GM21390 (cell line): ENCODE results near the gene NOX5.

Experiments
- ATAC-seq: cut with Tn5 transposase; IDR thresholded peaks from one replicate; pipeline ENCODE4 v1.9.1; 2021; ENCODE audit not compliant: unreplicated experiment

The NOX5 gene

GRCh38 chr15:69096196-69096595 is 81.7 kb downstream of the NOX5 start:
- no peak for ATAC-seq

- no peak for ATAC-seq
These were observed 82.1 kb downstream of the NOX5 start for GRCh38 chr15:69096626-69097025.

GRCh38 chr15:69098771-69099170 is 84.3 kb downstream of the NOX5 start:
- ATAC-seq: no peak

DNA sequence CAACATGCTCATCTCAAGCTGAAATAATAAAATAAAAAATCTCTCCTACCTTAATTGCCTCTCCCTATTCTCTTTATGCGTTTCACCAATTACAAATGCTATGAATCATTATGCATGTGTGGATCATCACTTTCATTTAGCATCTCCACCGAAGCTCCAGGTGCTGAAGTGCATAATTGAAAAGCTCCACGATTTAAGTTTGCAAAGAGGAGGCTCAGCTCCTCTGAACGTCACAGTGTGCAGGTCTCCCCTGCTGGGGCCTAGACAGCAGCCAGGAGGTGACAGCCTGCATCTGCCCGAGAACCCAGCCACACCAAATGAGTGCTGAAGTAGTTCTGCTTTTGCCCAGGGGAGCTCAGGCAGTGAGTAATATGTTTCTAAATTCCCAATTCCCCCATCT is 85.4 kb downstream of the NOX5 start:
- ATAC-seq: no peak

DNA sequence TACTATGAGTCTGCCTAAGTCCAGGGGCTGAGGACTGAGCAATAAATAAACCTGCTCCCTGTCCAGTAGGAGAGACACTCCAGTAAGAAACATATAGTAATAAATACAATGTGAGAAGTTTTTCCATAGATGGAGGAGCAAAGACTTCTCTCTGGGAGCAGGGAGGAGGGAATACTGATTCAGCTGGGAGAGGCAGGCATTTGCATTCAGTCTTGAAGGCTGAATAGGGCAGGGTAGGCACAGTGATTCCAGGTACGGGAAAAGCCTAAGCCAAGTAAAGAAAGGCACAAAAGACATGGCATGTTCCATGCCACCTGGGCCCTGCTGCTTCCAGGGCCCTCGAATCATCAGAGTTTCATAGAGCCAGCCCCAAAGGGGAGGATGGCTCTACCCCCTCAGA is 86.3 kb downstream of the NOX5 start:
- no peak for ATAC-seq

DNA sequence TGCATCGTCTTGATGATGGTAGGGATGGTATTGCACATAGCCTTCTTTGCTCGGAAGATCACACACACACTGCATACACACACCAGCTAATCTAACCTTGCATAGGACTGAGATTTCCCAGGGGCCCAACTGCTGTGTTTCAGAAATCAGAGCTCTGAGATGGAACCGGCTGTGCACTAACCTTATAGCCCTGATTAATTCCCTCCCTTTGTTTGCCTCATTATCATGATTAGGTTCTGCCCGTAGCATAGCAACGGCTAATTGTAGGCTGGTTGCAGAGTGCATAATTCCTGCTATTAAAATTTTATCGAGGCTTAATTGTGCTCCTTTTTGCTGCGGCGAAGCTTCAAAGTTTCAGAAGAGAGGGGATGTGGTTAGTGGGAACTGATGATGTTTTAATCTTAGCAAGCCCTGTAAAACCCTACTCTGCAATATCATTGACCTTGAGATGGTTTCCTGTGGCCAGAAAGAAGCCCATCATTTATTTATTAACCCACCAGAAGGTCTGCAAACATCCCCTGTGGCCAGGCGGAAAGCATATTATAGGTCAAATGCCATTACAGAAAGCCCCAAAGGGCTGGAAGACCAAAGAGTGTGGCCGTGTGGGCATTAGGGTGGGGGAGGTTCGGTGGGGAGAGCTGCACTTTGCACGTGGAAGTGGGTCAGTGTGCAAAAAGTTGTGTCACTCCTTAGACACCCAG is 89.7 kb downstream of the NOX5 start:
- no peak for ATAC-seq

DNA sequence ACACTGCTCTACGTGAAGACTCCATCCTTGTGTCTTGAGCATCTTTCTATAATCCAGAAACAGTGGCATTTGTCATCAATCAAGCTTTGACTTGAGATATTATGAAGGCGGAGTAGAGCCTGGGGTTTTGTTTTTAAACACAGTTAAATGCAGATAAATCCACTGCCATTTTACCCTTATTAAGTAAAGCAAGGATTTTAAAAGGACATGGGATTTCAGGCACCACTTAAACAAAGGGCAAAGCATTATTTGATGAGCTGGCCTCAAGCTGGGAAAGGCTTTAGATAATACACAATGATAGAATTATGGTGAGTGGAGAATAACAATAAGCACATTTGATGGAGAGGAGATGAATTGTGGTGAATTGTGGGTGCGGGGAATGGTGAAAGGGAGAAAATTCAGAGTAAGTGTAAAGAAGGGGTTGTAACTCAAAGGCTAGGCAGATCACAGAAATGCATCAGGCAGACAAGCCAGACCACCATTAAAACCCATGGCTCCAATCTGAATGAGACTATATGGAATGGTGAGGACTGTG is 91.0 kb downstream of the NOX5 start:
- ATAC-seq: no peak

GRCh38 chr15:69107025-69107620 is 92.6 kb downstream of the NOX5 start:
- no peak for ATAC-seq
